Neural cell (in vitro differentiated cells): ENCODE data around the gene TBX5. TPM values are rescaled to one million over a fixed set of nuclear protein-coding genes. Genes with fewer than 3 reads are reported as not detected.

Source experiments
- H2AFZ ChIP-seq: fragments of 200-600, 300-800 bp; sonication (generic), shearing (Covaris generic); 2 replicates; pipeline ENCODE4 v1.6.0; 2014; ENCODE audit warnings: low read depth, mild to moderate bottlenecking, antibody characterized with exemption, low read length, moderate library complexity
- H3F3A ChIP-seq: fragments of 200-600 bp; shearing (Covaris generic); 2 replicates; pipeline ENCODE4 v1.6.1; 2016; ENCODE audit warnings: mild to moderate bottlenecking, moderate library complexity, mixed read lengths, antibody characterized with exemption, low read length; ENCODE audit not compliant: insufficient read depth, poor library complexity, severe bottlenecking
- H3K27ac ChIP-seq: fragments of 200-600, 300-800 bp; sonication (generic), shearing (Covaris generic); 2 replicates; pipeline ENCODE4 v1.5.1; 2014; ENCODE audit warnings: mild to moderate bottlenecking, low read length, moderate library complexity
- H3K27me3 ChIP-seq: fragments of 300-800, 200-600 bp; sonication (generic), shearing (Covaris generic); 2 replicates; pipeline ENCODE4 v1.6.0; 2014; ENCODE audit warnings: mild to moderate bottlenecking, low read depth, low read length, moderate library complexity; ENCODE audit not compliant: insufficient read depth
- H3K36me3 ChIP-seq: fragments of 300-800, 200-600 bp; sonication (generic), shearing (Covaris generic); 2 replicates; pipeline ENCODE4 v1.5.1; 2014; ENCODE audit warnings: mild to moderate bottlenecking, antibody characterized with exemption, low read length, moderate library complexity; ENCODE audit not compliant: insufficient read depth
- H3K4me2 ChIP-seq: fragments of 300-800, 200-600 bp; sonication (generic), shearing (Covaris generic); 2 replicates; pipeline ENCODE4 v1.6.0; 2014; ENCODE audit warnings: mild to moderate bottlenecking, low read length
- H3K4me3 ChIP-seq: fragments of 300-800, 200-600 bp; sonication (generic), shearing (Covaris generic); 2 replicates; pipeline ENCODE4 v1.5.1; 2014; ENCODE audit warnings: mild to moderate bottlenecking, low read length, moderate library complexity
- H3K79me2 ChIP-seq: fragments of 200-600 bp; shearing (Covaris generic); replicated peaks from 2 replicates; pipeline ENCODE4 v1.6.0; 2014; ENCODE audit warnings: mild to moderate bottlenecking, low read length, moderate library complexity; ENCODE audit not compliant: insufficient read depth
- H3K9ac ChIP-seq: fragments of 300-800, 200-600 bp; sonication (generic), shearing (Covaris generic); 2 replicates; pipeline ENCODE4 v1.6.1; 2016; ENCODE audit warnings: mild to moderate bottlenecking, low read length, mixed read lengths
- H3K9me2 ChIP-seq: fragments of 200-600 bp; shearing (Covaris generic); 2 replicates; pipeline ENCODE4 v1.6.1; 2016; ENCODE audit warnings: mild to moderate bottlenecking, low read length, mixed read lengths; ENCODE audit not compliant: insufficient read depth
- H3K9me3 ChIP-seq: fragments of 200-600, 300-800 bp; sonication (generic), shearing (Covaris generic); 2 replicates; pipeline ENCODE4 v1.6.1; 2016; ENCODE audit warnings: mild to moderate bottlenecking, mixed run types, low read length, moderate library complexity, mixed read lengths
- H4K20me1 ChIP-seq: fragments of 200-600 bp; shearing (Covaris generic); 2 replicates; pipeline ENCODE4 v1.6.1; 2016; ENCODE audit warnings: mild to moderate bottlenecking, mixed run types; ENCODE audit not compliant: insufficient read depth
- CTCF ChIP-seq: fragments of 450-650 bp; IDR thresholded peaks from 2 replicates; pipeline ENCODE4 v1.5.1; 2014; ENCODE audit warnings: antibody characterized with exemption, mild to moderate bottlenecking, moderate library complexity; ENCODE audit not compliant: poor library complexity, severe bottlenecking
- EP300 ChIP-seq: fragments of 450-650 bp; conservative IDR thresholded peaks from 2 replicates; pipeline ENCODE4 v1.6.1; 2014; ENCODE audit warnings: antibody characterized with exemption, mild to moderate bottlenecking, moderate library complexity; ENCODE audit not compliant: poor library complexity, severe bottlenecking
- EZH2 ChIP-seq: fragments of 200-600, 300-800 bp; shearing (Covaris generic), sonication (generic); IDR thresholded peaks from 2 replicates; pipeline ENCODE4 v1.6.1; 2014; ENCODE audit warnings: antibody characterized with exemption, low read length, borderline replicate concordance, mild to moderate bottlenecking; ENCODE audit not compliant: insufficient read depth, poor library complexity, severe bottlenecking
- MXI1 ChIP-seq: fragments of 450-650 bp; conservative IDR thresholded peaks from 2 replicates; pipeline ENCODE4 v1.6.1; 2014; ENCODE audit warnings: antibody characterized with exemption, mild to moderate bottlenecking; ENCODE audit not compliant: poor library complexity, severe bottlenecking
- POLR2AphosphoS5 ChIP-seq: IDR thresholded peaks from 2 replicates; pipeline ENCODE4 v1.6.1; 2012
- RAD21 ChIP-seq: fragments of 450-650 bp; conservative IDR thresholded peaks from 2 replicates; pipeline ENCODE4 v1.6.1; 2014; ENCODE audit warnings: antibody characterized with exemption, mild to moderate bottlenecking, moderate library complexity
- SMC3 ChIP-seq: fragments of 450-650 bp; conservative IDR thresholded peaks from 2 replicates; pipeline ENCODE4 v1.6.1; 2014; ENCODE audit warnings: antibody characterized with exemption, mild to moderate bottlenecking, moderate library complexity; ENCODE audit not compliant: poor library complexity
- TAF1 ChIP-seq: IDR thresholded peaks from 2 replicates; pipeline ENCODE4 v1.6.1; 2012; ENCODE audit warnings: low read depth
- polyA plus RNA-seq: library from polyadenylated mRNA; depleted of rRNA; stranded (reverse); fragments of >200 nt; gene quantifications from 2 replicates; pipeline ENCODE4 v1.2.3, GENCODE V29; 2014
- TF ChIP-seq, protein P1 (sequence below): IDR thresholded peaks from 2 replicates; pipeline ENCODE4 v1.6.1; 2012; ENCODE audit warnings: borderline replicate concordance

TBX5 gene
- polyA plus RNA-seq, 1 donor from 2014 or later = not detected

DNA sequence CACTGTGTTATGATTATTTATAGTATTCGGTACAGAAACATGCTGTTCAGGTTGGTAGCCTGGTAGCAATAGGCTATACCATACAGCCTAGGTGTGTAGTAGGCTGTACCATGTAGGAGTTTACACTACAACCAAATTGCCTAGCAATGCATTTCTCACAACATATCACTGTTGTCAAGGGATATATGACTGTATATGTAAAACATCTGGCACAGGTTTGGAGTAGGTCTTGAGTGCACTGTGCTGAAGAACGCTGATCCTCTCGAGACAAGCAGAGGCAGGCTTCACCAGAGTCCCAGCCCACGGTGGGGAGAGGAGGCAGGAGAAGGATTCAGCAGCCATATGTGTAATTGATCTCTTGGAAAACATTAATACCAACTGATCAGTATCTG is 15.0 kb upstream of the TBX5 start:
- H3K79me2 ChIP-seq = no peaks in the 10 kb centered on the region
- H3F3A ChIP-seq = no peaks in the 10 kb centered on the region
- no peak overlapping the region for H3K27ac ChIP-seq
- H3K27me3 ChIP-seq = peaks cover 84% of the 10 kb centered on the region
- no peaks in the 10 kb centered on the region for H3K9me2 ChIP-seq
- H3K4me2 ChIP-seq = no peak overlapping the region
- H4K20me1 ChIP-seq = no peaks in the 10 kb centered on the region
- H3K9me3 ChIP-seq = no peaks in the 10 kb centered on the region
- no peak overlapping the region for H3K9ac ChIP-seq
- no peaks in the 10 kb centered on the region for H3K36me3 ChIP-seq
- no peak overlapping the region for H3K4me3 ChIP-seq
- TF ChIP-seq CTCF (no peak), EP300 (no peak), SMC3 (no peak), EZH2 (no peak), POLR2AphosphoS5 (no peak), RAD21 (no peak), TAF1 (no peak), MXI1 (no peak)
- TF ChIP-seq, protein P1, sequence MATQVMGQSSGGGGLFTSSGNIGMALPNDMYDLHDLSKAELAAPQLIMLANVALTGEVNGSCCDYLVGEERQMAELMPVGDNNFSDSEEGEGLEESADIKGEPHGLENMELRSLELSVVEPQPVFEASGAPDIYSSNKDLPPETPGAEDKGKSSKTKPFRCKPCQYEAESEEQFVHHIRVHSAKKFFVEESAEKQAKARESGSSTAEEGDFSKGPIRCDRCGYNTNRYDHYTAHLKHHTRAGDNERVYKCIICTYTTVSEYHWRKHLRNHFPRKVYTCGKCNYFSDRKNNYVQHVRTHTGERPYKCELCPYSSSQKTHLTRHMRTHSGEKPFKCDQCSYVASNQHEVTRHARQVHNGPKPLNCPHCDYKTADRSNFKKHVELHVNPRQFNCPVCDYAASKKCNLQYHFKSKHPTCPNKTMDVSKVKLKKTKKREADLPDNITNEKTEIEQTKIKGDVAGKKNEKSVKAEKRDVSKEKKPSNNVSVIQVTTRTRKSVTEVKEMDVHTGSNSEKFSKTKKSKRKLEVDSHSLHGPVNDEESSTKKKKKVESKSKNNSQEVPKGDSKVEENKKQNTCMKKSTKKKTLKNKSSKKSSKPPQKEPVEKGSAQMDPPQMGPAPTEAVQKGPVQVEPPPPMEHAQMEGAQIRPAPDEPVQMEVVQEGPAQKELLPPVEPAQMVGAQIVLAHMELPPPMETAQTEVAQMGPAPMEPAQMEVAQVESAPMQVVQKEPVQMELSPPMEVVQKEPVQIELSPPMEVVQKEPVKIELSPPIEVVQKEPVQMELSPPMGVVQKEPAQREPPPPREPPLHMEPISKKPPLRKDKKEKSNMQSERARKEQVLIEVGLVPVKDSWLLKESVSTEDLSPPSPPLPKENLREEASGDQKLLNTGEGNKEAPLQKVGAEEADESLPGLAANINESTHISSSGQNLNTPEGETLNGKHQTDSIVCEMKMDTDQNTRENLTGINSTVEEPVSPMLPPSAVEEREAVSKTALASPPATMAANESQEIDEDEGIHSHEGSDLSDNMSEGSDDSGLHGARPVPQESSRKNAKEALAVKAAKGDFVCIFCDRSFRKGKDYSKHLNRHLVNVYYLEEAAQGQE = no peak
- H2AFZ ChIP-seq = no peak overlapping the region

GRCh38 chr12:114420182-114420943 is 14.4 kb upstream of the TBX5 start:
- H3K4me2 ChIP-seq = no peak overlapping the region
- H3K27me3 ChIP-seq = peaks cover 84% of the 10 kb centered on the region
- H3K4me3 ChIP-seq = no peak overlapping the region
- no peaks in the 10 kb centered on the region for H4K20me1 ChIP-seq
- H3K9me2 ChIP-seq = no peaks in the 10 kb centered on the region
- no peaks in the 10 kb centered on the region for H3K36me3 ChIP-seq
- H3K79me2 ChIP-seq = no peaks in the 10 kb centered on the region
- no peak overlapping the region for H3K9ac ChIP-seq
- H2AFZ ChIP-seq = no peak overlapping the region
- H3K9me3 ChIP-seq = no peaks in the 10 kb centered on the region
- H3F3A ChIP-seq = no peaks in the 10 kb centered on the region
- no peak overlapping the region for H3K27ac ChIP-seq
- TF ChIP-seq, protein P1 = no peak
- no peak for TF ChIP-seq EZH2
- no peak for TF ChIP-seq EP300
- TF ChIP-seq TAF1 = no peak
- no peak for TF ChIP-seq RAD21
- TF ChIP-seq CTCF = no peak
- no peak for TF ChIP-seq MXI1
- TF ChIP-seq POLR2AphosphoS5 = no peak
- no peak for TF ChIP-seq SMC3
